Activated T-cell treated with anti-CD3 and anti-CD28 coated beads, Interleukin-2, amount 50 U/mL, for 72 hours (primary cell): ENCODE measurements around the gene RAB4A. TPM values are rescaled to one million over a fixed set of nuclear protein-coding genes. Genes with fewer than 3 reads are reported as not detected.
A peak's percentile ranks its signal among the peaks of the same experiment; 100 is the strongest.

Experiments used
- ATAC-seq, 2 donors: fragments of 150-1000 bp; cut with Tn5 transposase; replicated peaks in 1 of 2; 2 replicates each; pipeline ENCODE4 v1.10.0; 2021; ENCODE audit warnings: moderate library complexity in 2 of 2, mild to moderate bottlenecking in 1 of 2
- DNase-seq, 2 donors: peaks; one replicate each; pipeline ENCODE4 v3.0.0; 2021 to 2022; ENCODE audit warnings: mixed read lengths in 1 of 2
- H3K27ac Mint-ChIP-seq: one replicate; pipeline ENCODE4 v1.8.0; 2022; ENCODE audit warnings: mild to moderate bottlenecking, moderate library complexity, mixed read lengths
- H3K27me3 Mint-ChIP-seq: one replicate; pipeline ENCODE4 v1.8.0; 2022; ENCODE audit warnings: low read depth, mixed read lengths
- H3K36me3 Mint-ChIP-seq, 2 donors: one replicate each; pipeline ENCODE4 v1.8.0; 2022; ENCODE audit warnings: mixed read lengths in 2 of 2, mild to moderate bottlenecking in 1 of 2; ENCODE audit not compliant: insufficient read depth in 2 of 2
- H3K4me1 Mint-ChIP-seq: one replicate; pipeline ENCODE4 v1.8.0; 2022; ENCODE audit warnings: low read depth, mixed read lengths
- H3K4me3 Mint-ChIP-seq, 2 donors: one replicate each; pipeline ENCODE4 v1.8.0; 2022; ENCODE audit warnings: mild to moderate bottlenecking in 2 of 2, mixed read lengths in 2 of 2, moderate library complexity in 2 of 2
- H3K9me3 Mint-ChIP-seq, 2 donors: one replicate each; pipeline ENCODE4 v1.8.0; 2022; ENCODE audit warnings: mixed read lengths in 2 of 2
- total RNA-seq, 2 donors: library from RNA; stranded (reverse); gene quantifications; one replicate each; pipeline ENCODE4 v1.2.3, GENCODE V29; 2022

The RAB4A gene
- total RNA-seq = 10 to 100 TPM; 31.7 to 32.3 TPM

- Mint-ChIP-seq H3K27me3 (no peaks in the 10 kb centered on the region), H3K4me3 (peak within 1 kb of the TSS; percentile 92 to 95), H3K36me3 (peaks cover 10 to 18% of the 10 kb centered on the region in 2 donors), H3K4me1 (peaks cover 45% of the 10 kb centered on the region), H3K9me3 (peaks cover 2 to 3% of the 10 kb centered on the region in 2 donors), H3K27ac (peak within 1 kb of the TSS; percentile 90)
- peak; percentile 81 to 89 for DNase-seq
- peak; percentile 90 to 92 for ATAC-seq
These were observed at the start of gene RAB4A for GRCh38 chr1:229270547-229271447. RAB4A (plus strand) TSS chr1:229271111; CDS start chr1:229271340, 229 bp downstream.

- DNase-seq = no peak
- Mint-ChIP-seq H3K27me3 (no peaks in the 10 kb centered on the region), H3K36me3 (no peaks in the 10 kb centered on the region), H3K9me3 (no peaks in the 10 kb centered on the region), H3K4me3 (no peak overlapping the region), H3K27ac (no peak overlapping the region), H3K4me1 (no peaks in the 10 kb centered on the region)
- no peak for ATAC-seq
These were observed 48.8 kb upstream of the RAB4A start for GRCh38 chr1:229222081-229222480.

GRCh38 chr1:229223498-229223897 lies 47.4 kb upstream of the RAB4A start:
- Mint-ChIP-seq H3K36me3 (no peaks in the 10 kb centered on the region), H3K9me3 (no peaks in the 10 kb centered on the region), H3K4me1 (peaks cover 6% of the 10 kb centered on the region), H3K27me3 (no peaks in the 10 kb centered on the region), H3K27ac (no peak overlapping the region), H3K4me3 (no peak overlapping the region)
- ATAC-seq = no peak
- DNase-seq = no peak

- peaks cover 6% of the 10 kb centered on the region for H3K4me1 Mint-ChIP-seq
- H3K27ac Mint-ChIP-seq = no peak overlapping the region
- DNase-seq (no peak), ATAC-seq (no peak)
- H3K27me3 Mint-ChIP-seq = no peaks in the 10 kb centered on the region
- H3K4me3 Mint-ChIP-seq = no peak overlapping the region
- H3K36me3 Mint-ChIP-seq = no peaks in the 10 kb centered on the region
- H3K9me3 Mint-ChIP-seq = no peaks in the 10 kb centered on the region
These were observed 46.6 kb upstream of the RAB4A start for GRCh38 chr1:229224308-229224707.

- Mint-ChIP-seq H3K9me3 (no peaks in the 10 kb centered on the region), H3K36me3 (no peaks in the 10 kb centered on the region), H3K27me3 (no peaks in the 10 kb centered on the region), H3K27ac (no peak overlapping the region), H3K4me1 (peaks cover 16% of the 10 kb centered on the region), H3K4me3 (no peak overlapping the region)
- DNase-seq (no peak), ATAC-seq (no peak)
These were observed 45.6 kb upstream of the RAB4A start for GRCh38 chr1:229225331-229225782.

- Mint-ChIP-seq H3K27me3 (no peaks in the 10 kb centered on the region), H3K27ac (no peak overlapping the region), H3K36me3 (no peaks in the 10 kb centered on the region), H3K4me1 (peaks cover 23% of the 10 kb centered on the region), H3K9me3 (no peaks in the 10 kb centered on the region), H3K4me3 (no peak overlapping the region)
- peak in 1 of 2 donors; percentile 13 for ATAC-seq
- DNase-seq = no peak
These were observed 44.1 kb upstream of the RAB4A start for GRCh38 chr1:229226796-229227195.

- peaks cover 23% of the 10 kb centered on the region for H3K4me1 Mint-ChIP-seq
- peak; percentile 76 to 85 for DNase-seq
- no peaks in the 10 kb centered on the region for H3K27me3 Mint-ChIP-seq
- no peaks in the 10 kb centered on the region for H3K36me3 Mint-ChIP-seq
- peak; percentile 64 to 78 for ATAC-seq
- H3K27ac Mint-ChIP-seq = no peak overlapping the region
- no peaks in the 10 kb centered on the region for H3K9me3 Mint-ChIP-seq
- H3K4me3 Mint-ChIP-seq = no peak overlapping the region
These were observed 43.5 kb upstream of the RAB4A start for GRCh38 chr1:229227298-229227919.

- no peak overlapping the region for H3K4me3 Mint-ChIP-seq
- H3K4me1 Mint-ChIP-seq = peaks cover 23% of the 10 kb centered on the region
- ATAC-seq (no peak), DNase-seq (no peak)
- no peaks in the 10 kb centered on the region for H3K9me3 Mint-ChIP-seq
- no peaks in the 10 kb centered on the region for H3K36me3 Mint-ChIP-seq
- H3K27me3 Mint-ChIP-seq = no peaks in the 10 kb centered on the region
- no peak overlapping the region for H3K27ac Mint-ChIP-seq
These were observed 42.4 kb upstream of the RAB4A start for GRCh38 chr1:229228522-229228921.

GRCh38 chr1:229229137-229229720 lies 41.7 kb upstream of the RAB4A start:
- DNase-seq (no peak), ATAC-seq (no peak)
- Mint-ChIP-seq H3K27me3 (no peaks in the 10 kb centered on the region), H3K36me3 (no peaks in the 10 kb centered on the region), H3K4me3 (peak overlapping the region in 1 of 2 donors; percentile 22), H3K9me3 (no peaks in the 10 kb centered on the region), H3K4me1 (peaks cover 23% of the 10 kb centered on the region), H3K27ac (no peak overlapping the region)

- Mint-ChIP-seq H3K36me3 (no peaks in the 10 kb centered on the region), H3K27me3 (no peaks in the 10 kb centered on the region), H3K9me3 (no peaks in the 10 kb centered on the region), H3K27ac (no peak overlapping the region), H3K4me3 (peak overlapping the region in 1 of 2 donors; percentile 22), H3K4me1 (peaks cover 23% of the 10 kb centered on the region)
- DNase-seq (no peak), ATAC-seq (no peak)
These were observed 41.2 kb upstream of the RAB4A start for GRCh38 chr1:229229721-229230139.

- no peak overlapping the region for H3K4me3 Mint-ChIP-seq
- no peaks in the 10 kb centered on the region for H3K36me3 Mint-ChIP-seq
- no peaks in the 10 kb centered on the region for H3K9me3 Mint-ChIP-seq
- DNase-seq = no peak
- no peaks in the 10 kb centered on the region for H3K27me3 Mint-ChIP-seq
- H3K27ac Mint-ChIP-seq = no peak overlapping the region
- peaks cover 23% of the 10 kb centered on the region for H3K4me1 Mint-ChIP-seq
- no peak for ATAC-seq
These were observed 40.6 kb upstream of the RAB4A start for GRCh38 chr1:229230140-229230892.

- ATAC-seq (no peak), DNase-seq (no peak)
- Mint-ChIP-seq H3K27me3 (no peaks in the 10 kb centered on the region), H3K4me1 (peaks cover 23% of the 10 kb centered on the region), H3K4me3 (no peak overlapping the region), H3K36me3 (no peaks in the 10 kb centered on the region), H3K9me3 (no peaks in the 10 kb centered on the region), H3K27ac (no peak overlapping the region)
These were observed 39.8 kb upstream of the RAB4A start for GRCh38 chr1:229230893-229231753.
